ENCODE measurements around the gene TBL3.

GRCh38 chr16:2004795-2005517 is 33.1 kb downstream of the TBL3 start:
- TF ChIP-seq, protein P1, sequence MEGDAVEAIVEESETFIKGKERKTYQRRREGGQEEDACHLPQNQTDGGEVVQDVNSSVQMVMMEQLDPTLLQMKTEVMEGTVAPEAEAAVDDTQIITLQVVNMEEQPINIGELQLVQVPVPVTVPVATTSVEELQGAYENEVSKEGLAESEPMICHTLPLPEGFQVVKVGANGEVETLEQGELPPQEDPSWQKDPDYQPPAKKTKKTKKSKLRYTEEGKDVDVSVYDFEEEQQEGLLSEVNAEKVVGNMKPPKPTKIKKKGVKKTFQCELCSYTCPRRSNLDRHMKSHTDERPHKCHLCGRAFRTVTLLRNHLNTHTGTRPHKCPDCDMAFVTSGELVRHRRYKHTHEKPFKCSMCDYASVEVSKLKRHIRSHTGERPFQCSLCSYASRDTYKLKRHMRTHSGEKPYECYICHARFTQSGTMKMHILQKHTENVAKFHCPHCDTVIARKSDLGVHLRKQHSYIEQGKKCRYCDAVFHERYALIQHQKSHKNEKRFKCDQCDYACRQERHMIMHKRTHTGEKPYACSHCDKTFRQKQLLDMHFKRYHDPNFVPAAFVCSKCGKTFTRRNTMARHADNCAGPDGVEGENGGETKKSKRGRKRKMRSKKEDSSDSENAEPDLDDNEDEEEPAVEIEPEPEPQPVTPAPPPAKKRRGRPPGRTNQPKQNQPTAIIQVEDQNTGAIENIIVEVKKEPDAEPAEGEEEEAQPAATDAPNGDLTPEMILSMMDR (IDR thresholded peaks at IDR 0.05) = no peak
- no peak for TF ChIP-seq EZH2phosphoT487 (IDR thresholded peaks at IDR 0.05)
- TF ChIP-seq EZH2 (IDR thresholded peaks at IDR 0.05) = no peak
